ENCODE results near the gene HEBP1. TPM values are rescaled to one million over a fixed set of nuclear protein-coding genes. Genes with fewer than 3 reads are reported as not detected.

Gene HEBP1
- total RNA-seq, 4 donors from 2014 or later: 68.5 to 196 (median 184) TPM

DNA sequence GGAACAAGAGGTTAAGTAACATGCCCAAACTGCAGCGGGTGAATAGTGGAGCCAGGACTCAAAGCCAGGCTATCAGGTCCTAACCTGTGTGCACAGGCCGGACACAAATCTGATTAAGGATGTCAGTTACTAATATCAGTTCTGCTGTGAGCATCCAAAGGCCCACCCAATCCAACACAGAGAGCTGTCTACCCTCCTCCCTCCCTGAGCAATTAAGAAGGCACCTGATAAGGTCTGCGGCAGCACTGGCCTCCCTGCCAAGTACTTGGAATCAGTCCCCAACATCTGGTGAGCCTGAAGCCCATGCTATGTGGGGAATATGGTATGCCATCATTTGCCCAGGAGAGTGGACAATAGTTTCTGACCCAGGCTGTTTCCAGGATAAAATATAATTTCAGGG lies 3.9 kb downstream of the HEBP1 start:
- no peak for DNase-seq
- no peak for TF ChIP-seq POLR2A (IDR thresholded peaks at IDR 0.05)
- TF ChIP-seq, protein P1, sequence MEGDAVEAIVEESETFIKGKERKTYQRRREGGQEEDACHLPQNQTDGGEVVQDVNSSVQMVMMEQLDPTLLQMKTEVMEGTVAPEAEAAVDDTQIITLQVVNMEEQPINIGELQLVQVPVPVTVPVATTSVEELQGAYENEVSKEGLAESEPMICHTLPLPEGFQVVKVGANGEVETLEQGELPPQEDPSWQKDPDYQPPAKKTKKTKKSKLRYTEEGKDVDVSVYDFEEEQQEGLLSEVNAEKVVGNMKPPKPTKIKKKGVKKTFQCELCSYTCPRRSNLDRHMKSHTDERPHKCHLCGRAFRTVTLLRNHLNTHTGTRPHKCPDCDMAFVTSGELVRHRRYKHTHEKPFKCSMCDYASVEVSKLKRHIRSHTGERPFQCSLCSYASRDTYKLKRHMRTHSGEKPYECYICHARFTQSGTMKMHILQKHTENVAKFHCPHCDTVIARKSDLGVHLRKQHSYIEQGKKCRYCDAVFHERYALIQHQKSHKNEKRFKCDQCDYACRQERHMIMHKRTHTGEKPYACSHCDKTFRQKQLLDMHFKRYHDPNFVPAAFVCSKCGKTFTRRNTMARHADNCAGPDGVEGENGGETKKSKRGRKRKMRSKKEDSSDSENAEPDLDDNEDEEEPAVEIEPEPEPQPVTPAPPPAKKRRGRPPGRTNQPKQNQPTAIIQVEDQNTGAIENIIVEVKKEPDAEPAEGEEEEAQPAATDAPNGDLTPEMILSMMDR (IDR thresholded peaks at IDR 0.05): no peak
- H3K4me1 ChIP-seq: peaks cover 0 to 53% (median 0%) of the 10 kb centered on the region in 4 donors
- no peaks in the 10 kb centered on the region for H3K36me3 ChIP-seq
- no peaks in the 10 kb centered on the region for H3K9me3 ChIP-seq
- no peak overlapping the region for H3K27ac ChIP-seq
- H3K27me3 ChIP-seq: no peaks in the 10 kb centered on the region
- no peak overlapping the region for H3K4me3 ChIP-seq

DNA sequence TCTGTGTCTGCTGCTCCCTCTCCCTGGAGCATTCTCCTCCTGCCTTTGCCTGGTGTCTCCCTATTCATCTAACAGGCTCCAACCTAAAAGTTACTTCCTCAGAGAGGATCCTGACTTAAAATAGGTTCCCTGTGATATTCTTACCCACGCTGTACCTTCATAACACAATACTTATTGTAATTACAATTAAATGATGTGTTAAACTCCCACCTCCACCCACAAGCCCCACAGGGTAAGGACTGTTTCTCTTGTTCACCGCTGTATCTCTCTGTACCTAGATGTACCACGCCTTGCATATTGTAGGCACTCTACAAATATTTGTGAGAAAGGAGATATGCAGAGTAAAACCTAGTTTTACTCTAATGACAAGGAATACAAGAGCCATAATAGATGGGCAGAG lies 5.0 kb downstream of the HEBP1 start:
- DNase-seq: no peak
- H3K4me1 ChIP-seq: peaks cover 0 to 56% (median 0%) of the 10 kb centered on the region in 4 donors

DNA sequence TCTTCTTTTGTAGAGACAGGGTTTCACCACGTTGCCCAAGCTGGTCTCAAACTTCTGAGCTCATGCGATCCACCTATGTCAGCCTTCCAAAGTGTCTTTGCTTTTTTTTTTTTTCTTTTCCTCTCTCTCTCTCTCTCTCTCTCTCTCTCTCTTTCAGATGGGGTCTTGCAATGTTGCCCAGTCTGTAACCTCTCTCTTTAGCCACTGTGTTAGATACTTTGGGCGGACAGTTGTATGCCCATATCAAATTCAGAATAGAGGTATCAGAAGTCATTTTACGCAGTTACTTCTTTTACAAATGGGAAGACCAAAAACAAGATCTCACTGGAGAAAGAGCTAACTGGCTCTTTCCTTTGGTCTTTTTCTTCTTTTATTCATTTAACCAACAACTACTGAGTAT lies 6.7 kb downstream of the HEBP1 start:
- H3K27me3 ChIP-seq: no peaks in the 10 kb centered on the region
- no peak overlapping the region for H3K4me3 ChIP-seq
- no peaks in the 10 kb centered on the region for H3K9me3 ChIP-seq
- TF ChIP-seq, protein P1 (IDR thresholded peaks at IDR 0.05): no peak
- no peak for TF ChIP-seq POLR2A (IDR thresholded peaks at IDR 0.05)
- peaks cover 0 to 52% (median 0%) of the 10 kb centered on the region in 4 donors for H3K4me1 ChIP-seq
- DNase-seq: no peak
- H3K27ac ChIP-seq: peak overlapping the region in 2 of 4 donors; percentile 14 to 71
- peaks cover 0 to 10% (median 0%) of the 10 kb centered on the region in 3 donors for H3K36me3 ChIP-seq

More for the DNA sequence above, 5.0 kb downstream of the HEBP1 start:
- Histone ChIP-seq H3K9me3 (no peaks in the 10 kb centered on the region), H3K27me3 (no peaks in the 10 kb centered on the region), H3K36me3 (no peaks in the 10 kb centered on the region), H3K4me3 (no peak overlapping the region), H3K27ac (no peak overlapping the region)
- TF ChIP-seq, protein P1 (IDR thresholded peaks at IDR 0.05): no peak
- no peak for TF ChIP-seq POLR2A (IDR thresholded peaks at IDR 0.05)

DNA sequence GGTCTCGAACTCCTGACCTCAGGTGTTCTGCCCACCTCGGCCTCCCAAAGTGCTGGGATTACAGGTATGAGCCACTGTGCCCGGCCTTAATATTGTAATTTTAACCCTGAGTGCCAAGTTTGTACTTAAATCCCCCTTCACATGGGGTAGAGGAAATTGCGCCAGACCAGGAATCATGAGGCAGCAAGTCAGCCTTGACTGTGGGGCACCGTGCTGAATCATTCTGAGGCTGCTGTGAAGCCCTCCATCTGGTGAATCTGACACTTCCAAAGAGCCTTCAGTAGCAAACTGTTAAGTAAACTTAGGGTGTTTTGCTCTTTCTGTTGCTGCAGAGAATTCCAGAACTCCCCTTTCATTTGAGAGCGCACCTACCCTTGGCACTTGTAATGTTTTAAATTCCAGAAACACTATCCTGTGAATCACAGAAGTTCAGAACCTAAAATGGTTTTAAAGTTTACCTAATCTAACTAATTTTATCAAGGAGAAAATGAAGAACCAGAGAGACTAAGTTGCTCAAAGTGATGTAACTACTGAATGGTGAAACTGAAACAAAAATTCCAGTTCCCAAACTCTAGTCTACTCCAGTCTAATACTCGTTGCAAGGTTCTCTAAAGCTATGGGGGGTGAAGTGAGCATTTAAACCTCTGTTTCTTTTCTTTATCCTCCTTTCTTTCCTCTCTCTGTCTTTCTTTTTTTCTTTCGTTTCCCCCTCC lies 7.5 kb downstream of the HEBP1 start:
- DNase-seq: peak in 2 of 3 donors; percentile 27 to 66
- Histone ChIP-seq H3K27me3 (no peaks in the 10 kb centered on the region), H3K36me3 (peaks cover 0 to 18% (median 0%) of the 10 kb centered on the region in 3 donors), H3K9me3 (no peaks in the 10 kb centered on the region), H3K27ac (peak overlapping the region; percentile 14 to 71 (median 46)), H3K4me1 (peaks cover 0 to 44% (median 0%) of the 10 kb centered on the region in 4 donors), H3K4me3 (peak overlapping the region in 2 of 4 donors; percentile 8 to 12)
- no peak for TF ChIP-seq POLR2A (IDR thresholded peaks at IDR 0.05)
- TF ChIP-seq, protein P1 (IDR thresholded peaks at IDR 0.05): no peak

DNA sequence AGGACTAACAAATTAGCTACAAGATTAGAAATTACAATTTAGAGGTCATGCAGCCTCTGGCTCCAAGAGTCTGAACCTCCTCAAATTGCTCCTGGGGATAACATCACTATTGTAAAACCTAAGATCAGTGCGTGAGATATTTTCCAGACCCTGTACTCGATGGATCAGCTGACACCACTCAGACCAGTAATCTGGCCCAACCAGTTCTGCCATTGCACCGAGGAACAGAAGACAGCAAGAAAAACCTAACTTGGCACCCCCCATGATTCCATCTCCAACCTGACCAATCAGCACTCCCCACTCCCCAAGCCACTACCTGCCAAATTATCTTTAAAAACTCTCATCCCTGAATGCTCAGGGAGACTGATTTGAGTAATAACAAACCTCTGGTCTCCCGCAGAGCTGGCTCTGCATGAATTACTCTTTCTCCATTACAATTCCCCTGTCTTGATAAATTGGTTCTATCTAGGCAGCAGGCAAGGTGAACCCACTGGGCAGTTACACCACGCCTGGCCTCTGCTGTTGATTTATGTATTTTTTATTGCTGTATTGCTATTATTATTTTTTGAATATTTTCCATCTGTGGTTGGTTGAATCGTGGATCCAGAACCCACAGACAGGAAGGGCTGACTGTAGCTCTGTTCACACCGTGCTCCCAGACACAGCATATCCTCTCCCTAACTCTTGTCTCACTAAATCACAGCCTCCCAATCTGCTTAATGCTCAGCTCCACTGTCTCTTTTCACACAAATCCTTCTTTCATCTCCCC lies 9.2 kb downstream of the HEBP1 start:
- Histone ChIP-seq H3K4me3 (no peak overlapping the region), H3K27ac (no peak overlapping the region), H3K9me3 (no peaks in the 10 kb centered on the region), H3K36me3 (peaks cover 0 to 32% (median 3%) of the 10 kb centered on the region in 3 donors), H3K27me3 (no peaks in the 10 kb centered on the region), H3K4me1 (peaks cover 0 to 35% (median 0%) of the 10 kb centered on the region in 4 donors)
- TF ChIP-seq, protein P1 (IDR thresholded peaks at IDR 0.05): no peak
- no peak for TF ChIP-seq POLR2A (IDR thresholded peaks at IDR 0.05)
- no peak for DNase-seq

Data from Peyer's patch (tissue), 4 donors.